Measurements from ENCODE around the gene ATP10A. TPM values are rescaled to one million over a fixed set of nuclear protein-coding genes. Genes with fewer than 3 reads are reported as not detected.

Gene ATP10A
- polyA plus RNA-seq, 3 donors = 0.71 to 3.9 (median 0.92) TPM

- intact Hi-C loops (cut with micrococcal nuclease) = no loop called here
- H3K4me3 Mint-ChIP-seq = no peak overlapping the region
Observed at GRCh38 chr15:25738171-25738965, 124.8 kb downstream of the ATP10A start.

GRCh38 chr15:25737218-25737643, 125.9 kb downstream of the ATP10A start:
- Histone ChIP-seq H3K4me3 (replicated peaks in 1 of 3; ENCODE audit: low read depth in 2 of 3, low read length in 3 of 3) (no peak overlapping the region), H3K4me2 (replicated peaks; ENCODE audit: extremely low read depth, low read length, poor library complexity, severe bottlenecking) (no peak overlapping the region), H4K20me1 (ENCODE audit: insufficient read depth, low read length) (no peaks in the 10 kb centered on the region), H3K27me3 (ENCODE audit: control insufficient read depth in 2 of 2, insufficient read depth in 2 of 2, low read length in 2 of 2) (no peaks in the 10 kb centered on the region), H3K79me2 (ENCODE audit: insufficient read depth, low read length) (no peaks in the 10 kb centered on the region), H3K27ac (ENCODE audit: low read depth in 1 of 2, low read length in 2 of 2) (no peak overlapping the region), H3K4me1 (ENCODE audit: control insufficient read depth in 1 of 2, insufficient read depth in 2 of 2, low read length in 2 of 2) (peaks cover 22 to 23% of the 10 kb centered on the region in 2 donors), H2AFZ (ENCODE audit: insufficient read depth, low read depth, low read length, poor library complexity, severe bottlenecking) (no peak overlapping the region), H3K9ac (ENCODE audit: insufficient read depth, low read length, poor library complexity, severe bottlenecking) (no peak overlapping the region), H3K9me3 (replicated peaks in 1 of 2; ENCODE audit: control insufficient read depth in 1 of 2, insufficient read depth in 1 of 2, low read length in 2 of 2) (no peaks in the 10 kb centered on the region), H3K36me3 (replicated peaks in 1 of 2; ENCODE audit: control insufficient read depth in 1 of 2, insufficient read depth in 2 of 2, low read length in 2 of 2) (peaks cover 0 to 9% of the 10 kb centered on the region in 2 donors)
- no peak for DNase-seq
- 59% methylated on average over 3 of the region's 4 CpGs for WGBS (ENCODE audit: insufficient coverage)
- Mint-ChIP-seq H3K4me3 (no peak overlapping the region), H3K27ac (no peak overlapping the region), H3K4me1 (peaks cover 28% of the 10 kb centered on the region), H3K9me3 (no peaks in the 10 kb centered on the region), H3K27me3 (ENCODE audit: low read depth in 3 of 3) (peaks cover 0 to 10% (median 7%) of the 10 kb centered on the region in 3 donors), H3K36me3 (peaks cover 2 to 7% of the 10 kb centered on the region in 2 donors)
- intact Hi-C loops (cut with micrococcal nuclease) = no loop called here
- TF ChIP-seq CTCF (IDR thresholded peaks at IDR 0.05) = no peak

More at GRCh38 chr15:25738171-25738965, 124.8 kb downstream of the ATP10A start:
- Histone ChIP-seq H2AFZ (ENCODE audit: insufficient read depth, low read depth, low read length, poor library complexity, severe bottlenecking) (no peak overlapping the region), H3K79me2 (ENCODE audit: insufficient read depth, low read length) (no peaks in the 10 kb centered on the region), H3K9me3 (replicated peaks in 1 of 2; ENCODE audit: control insufficient read depth in 1 of 2, insufficient read depth in 1 of 2, low read length in 2 of 2) (no peaks in the 10 kb centered on the region), H3K27ac (ENCODE audit: low read depth in 1 of 2, low read length in 2 of 2) (no peak overlapping the region), H3K4me1 (ENCODE audit: control insufficient read depth in 1 of 2, insufficient read depth in 2 of 2, low read length in 2 of 2) (peaks cover 22 to 23% of the 10 kb centered on the region in 2 donors), H3K4me3 (replicated peaks in 1 of 3; ENCODE audit: low read depth in 2 of 3, low read length in 3 of 3) (no peak overlapping the region), H3K4me2 (replicated peaks; ENCODE audit: extremely low read depth, low read length, poor library complexity, severe bottlenecking) (no peak overlapping the region), H3K27me3 (ENCODE audit: control insufficient read depth in 2 of 2, insufficient read depth in 2 of 2, low read length in 2 of 2) (no peaks in the 10 kb centered on the region), H3K9ac (ENCODE audit: insufficient read depth, low read length, poor library complexity, severe bottlenecking) (no peak overlapping the region), H3K36me3 (replicated peaks in 1 of 2; ENCODE audit: control insufficient read depth in 1 of 2, insufficient read depth in 2 of 2, low read length in 2 of 2) (peaks cover 0 to 9% of the 10 kb centered on the region in 2 donors), H4K20me1 (ENCODE audit: insufficient read depth, low read length) (no peaks in the 10 kb centered on the region)
- no peak for TF ChIP-seq CTCF (IDR thresholded peaks at IDR 0.05)
- H3K4me1 Mint-ChIP-seq = peaks cover 28% of the 10 kb centered on the region
- DNase-seq = peak; percentile 66 to 69 (median 69)
- H3K27me3 Mint-ChIP-seq (ENCODE audit: low read depth in 3 of 3) = peaks cover 0 to 10% (median 7%) of the 10 kb centered on the region in 3 donors
- H3K36me3 Mint-ChIP-seq = peaks cover 2 to 7% of the 10 kb centered on the region in 2 donors
- no peak overlapping the region for H3K27ac Mint-ChIP-seq
- no peaks in the 10 kb centered on the region for H3K9me3 Mint-ChIP-seq
- WGBS (ENCODE audit: insufficient coverage) = no CpG with 5 or more reads among the region's 7 CpGs

Data from CD14-positive monocyte (primary cell).